Cerebellar nuclear complex (tissue), 1 donor: Measurements from ENCODE around the gene PCNX2.
"Not testable (repeated sequence)": the region's sequence is repeated elsewhere in the genome, so short reads cannot be mapped to it uniquely, and the experiment has no call there.

ENCODE experiments used
- DNase-seq, 2 experiments: peaks; one replicate each; lab custom pipeline; 2025; lab: John Stamatoyannopoulos, UW

PCNX2 gene

GRCh38 chr1:233227930-233228465 lies 67.5 kb downstream of the PCNX2 start:
- DNase-seq = no peak

GRCh38 chr1:233224311-233224710 lies 71.2 kb downstream of the PCNX2 start:
- DNase-seq = no peak

- DNase-seq = no peak
Measured at GRCh38 chr1:233217832-233218231, 77.7 kb downstream of the PCNX2 start.

- DNase-seq = no peak
Measured at GRCh38 chr1:233216009-233216408, 79.5 kb downstream of the PCNX2 start.

GRCh38 chr1:233215135-233215760 lies 80.3 kb downstream of the PCNX2 start:
- DNase-seq = no peak

GRCh38 chr1:233211595-233211994 lies 83.9 kb downstream of the PCNX2 start:
- DNase-seq = no peak

- no peak for DNase-seq
Measured at GRCh38 chr1:233211106-233211505, 84.4 kb downstream of the PCNX2 start.

GRCh38 chr1:233209481-233209880 lies 86.0 kb downstream of the PCNX2 start:
- no peak for DNase-seq

- no peak for DNase-seq
Measured at GRCh38 chr1:233208687-233209086, 86.8 kb downstream of the PCNX2 start.

GRCh38 chr1:233197940-233198339 lies 97.6 kb downstream of the PCNX2 start:
- no peak for DNase-seq

GRCh38 chr1:233193741-233194140 lies 101.8 kb downstream of the PCNX2 start:
- DNase-seq = no peak

- DNase-seq = no peak
Measured at GRCh38 chr1:233190987-233191386, 104.5 kb downstream of the PCNX2 start.

GRCh38 chr1:233189526-233189925 lies 106.0 kb downstream of the PCNX2 start:
- DNase-seq = no peak

GRCh38 chr1:233188061-233188460 lies 107.5 kb downstream of the PCNX2 start:
- DNase-seq = no peak

- no peak for DNase-seq
Measured at GRCh38 chr1:233183226-233184020, 112.1 kb downstream of the PCNX2 start.

- no peak for DNase-seq
Measured at GRCh38 chr1:233182587-233182986, 112.9 kb downstream of the PCNX2 start.

- no peak for DNase-seq
Measured at GRCh38 chr1:233180641-233181364, 114.7 kb downstream of the PCNX2 start.

- DNase-seq = not testable (repeated sequence)
Measured at GRCh38 chr1:233179638-233180037, 115.9 kb downstream of the PCNX2 start.

- no peak for DNase-seq
Measured at GRCh38 chr1:233172201-233172600, 123.3 kb downstream of the PCNX2 start.

- no peak for DNase-seq
Measured at GRCh38 chr1:233170741-233171140, 124.8 kb downstream of the PCNX2 start.

GRCh38 chr1:233168384-233168783 lies 127.1 kb downstream of the PCNX2 start:
- no peak for DNase-seq

- no peak for DNase-seq
Measured at GRCh38 chr1:233166896-233167295, 128.6 kb downstream of the PCNX2 start.

GRCh38 chr1:233163696-233164095 lies 131.8 kb downstream of the PCNX2 start:
- DNase-seq = no peak
